PC-3 (cell line): ENCODE data around the gene MAST3. TPM values are rescaled to one million over a fixed set of nuclear protein-coding genes. Genes with fewer than 3 reads are reported as not detected.

Experiments
- ATAC-seq: fragments of 200-7000 bp; cut with Tn5 transposase; 2 replicates; pipeline ENCODE4 v1.9.1; 2020; ENCODE audit warnings: mild to moderate bottlenecking, moderate library complexity
- BruUV-seq: library from RNA; stranded (reverse); fragments of 400-500 nt; replicated peaks from 2 replicates; lab custom pipeline; 2021; lab: Mats Ljungman, UMichigan
- CTCF ChIA-PET: fragments of 300-600 bp; sonication (Branson Sonifier 250); formaldehyde crosslinking; loops from one replicate; lab custom pipeline; 2022; ENCODE audit warnings: antibody characterized with exemption; lab: Charles Lee
- POLR2A ChIA-PET: fragments of 300-600 bp; sonication (Branson Sonifier 250); formaldehyde crosslinking; loops from one replicate; lab custom pipeline; 2022; ENCODE audit warnings: antibody characterized with exemption; ENCODE audit not compliant: unreplicated experiment; lab: Charles Lee
- DNase-seq: peaks from one replicate; pipeline ENCODE4 v3.0.0-alpha.2; 2015
- H2AFZ ChIP-seq: fragments of 300-600 bp; sonication (generic); 2 replicates; pipeline ENCODE4 v1.6.0; 2016; ENCODE audit warnings: antibody characterized with exemption, low read length
- H3F3A ChIP-seq: fragments of 300-600 bp; sonication (generic); one replicate; pipeline ENCODE4 v1.6.0; 2017; ENCODE audit warnings: antibody characterized with exemption, low read length, control low read depth, mild to moderate bottlenecking; ENCODE audit not compliant: unreplicated experiment
- H3K27ac ChIP-seq: fragments of 300-600 bp; sonication (generic); 2 replicates; pipeline ENCODE4 v1.5.1; 2016; ENCODE audit warnings: mild to moderate bottlenecking, low read length
- H3K27me3 ChIP-seq: fragments of 300-600 bp; sonication (generic); 2 replicates; pipeline ENCODE4 v1.6.1; 2016; ENCODE audit warnings: low read length, mixed read lengths
- H3K36me3 ChIP-seq: fragments of 300-600 bp; sonication (generic); 2 replicates; pipeline ENCODE4 v1.6.1; 2016; ENCODE audit warnings: low read depth, mixed run types, low read length, mixed read lengths
- H3K4me1 ChIP-seq: fragments of 300-600 bp; sonication (generic); 2 replicates; pipeline ENCODE4 v1.5.1; 2016; ENCODE audit warnings: low read length; ENCODE audit not compliant: insufficient read depth
- H3K4me2 ChIP-seq: fragments of 300-600 bp; sonication (generic); 2 replicates; pipeline ENCODE4 v1.6.0; 2016; ENCODE audit warnings: low read length
- H3K4me3 ChIP-seq: fragments of 300-600 bp; sonication (generic); 2 replicates; pipeline ENCODE4 v1.5.1; 2016; ENCODE audit warnings: mild to moderate bottlenecking, low read length, mixed read lengths
- H3K79me2 ChIP-seq: fragments of 300-600 bp; sonication (generic); 2 replicates; pipeline ENCODE4 v1.6.1; 2017; ENCODE audit warnings: low read length, mixed read lengths
- H3K9ac ChIP-seq: fragments of 300-600 bp; sonication (generic); 2 replicates; pipeline ENCODE4 v1.6.0; 2016; ENCODE audit warnings: mild to moderate bottlenecking, low read length
- H3K9me2 ChIP-seq: fragments of 300-600 bp; sonication (generic); replicated peaks from 2 replicates; pipeline ENCODE4 v1.6.1; 2016; ENCODE audit warnings: mixed run types, low read length, mixed read lengths
- H3K9me3 ChIP-seq: fragments of 300-600 bp; sonication (generic); 2 replicates; pipeline ENCODE4 v1.6.1; 2016; ENCODE audit warnings: low read length, mixed read lengths
- H4K20me1 ChIP-seq: fragments of 300-600 bp; sonication (generic); 2 replicates; pipeline ENCODE4 v1.6.1; 2016; ENCODE audit warnings: low read length, mixed read lengths
- EZH2 ChIP-seq: fragments of 300-600 bp; sonication (generic); IDR thresholded peaks from one replicate; pipeline ENCODE4 v1.6.1; 2017; ENCODE audit warnings: antibody characterized with exemption, mild to moderate bottlenecking, low read length; ENCODE audit not compliant: unreplicated experiment
- EZH2phosphoT487 ChIP-seq: fragments of 300-600 bp; sonication (generic); IDR thresholded peaks from 2 replicates; pipeline ENCODE4 v1.6.1; 2018; ENCODE audit warnings: mild to moderate bottlenecking, antibody characterized with exemption, low read length, borderline replicate concordance
- intact Hi-C: fragments of 100-400 bp; cut with micrococcal nuclease; formaldehyde crosslinking; loops from 2 replicates; pipeline ENCODE4 v1.9.0; 2023
- total RNA-seq: library from RNA; depleted of rRNA; stranded (reverse); fragments of >200 nt; gene quantifications from 2 replicates; pipeline ENCODE4 v1.2.3, GENCODE V29; 2014
- TF ChIP-seq, protein P1 (sequence below): fragments of 300-600 bp; sonication (generic); conservative IDR thresholded peaks from 2 replicates; pipeline ENCODE4 v1.5.1; 2017; ENCODE audit warnings: antibody characterized with exemption, low read depth, mild to moderate bottlenecking, low read length

The MAST3 gene
- total RNA-seq, 1 experiment from 2014 or later: 8.1 TPM

DNA sequence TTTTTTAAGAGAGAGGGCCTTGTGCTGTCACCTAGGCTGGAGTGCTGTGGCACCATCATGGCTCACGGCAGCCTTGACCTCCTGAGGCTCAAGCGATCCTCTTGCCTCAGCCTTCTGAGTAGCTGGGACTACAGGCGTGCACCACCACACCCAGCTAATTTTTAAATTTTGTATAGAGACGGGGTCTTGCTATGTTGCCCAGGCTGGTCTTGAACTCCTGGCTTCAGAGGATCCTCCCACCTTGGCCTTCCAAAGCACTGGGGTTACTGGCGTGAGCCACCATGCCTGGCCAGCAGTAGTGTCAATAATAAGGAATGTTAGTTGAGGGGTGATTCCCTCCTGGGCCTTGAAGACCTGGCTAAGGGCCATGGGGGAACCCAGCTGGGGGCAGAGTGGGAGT, 23.6 kb downstream of the MAST3 start:
- Histone ChIP-seq H2AFZ (no peak overlapping the region), H3K4me2 (no peak overlapping the region), H3F3A (no peaks in the 10 kb centered on the region), H3K9me3 (no peaks in the 10 kb centered on the region), H3K4me1 (peaks cover 16% of the 10 kb centered on the region), H4K20me1 (no peaks in the 10 kb centered on the region), H3K9ac (no peak overlapping the region), H3K36me3 (no peaks in the 10 kb centered on the region), H3K27me3 (no peaks in the 10 kb centered on the region), H3K9me2 (no peaks in the 10 kb centered on the region), H3K79me2 (peaks cover 11% of the 10 kb centered on the region; the same call in 1 of the 2 replicates), H3K4me3 (no peak overlapping the region), H3K27ac (no peak overlapping the region)
- POLR2A ChIA-PET: no interaction called here
- DNase-seq (no peak), ATAC-seq (no peak)
- CTCF ChIA-PET: no interaction called here
- intact Hi-C loops: no loop called here
- BruUV-seq: no TSS peak
- TF ChIP-seq EZH2 (no peak), EZH2phosphoT487 (no peak)
- TF ChIP-seq, protein P1, sequence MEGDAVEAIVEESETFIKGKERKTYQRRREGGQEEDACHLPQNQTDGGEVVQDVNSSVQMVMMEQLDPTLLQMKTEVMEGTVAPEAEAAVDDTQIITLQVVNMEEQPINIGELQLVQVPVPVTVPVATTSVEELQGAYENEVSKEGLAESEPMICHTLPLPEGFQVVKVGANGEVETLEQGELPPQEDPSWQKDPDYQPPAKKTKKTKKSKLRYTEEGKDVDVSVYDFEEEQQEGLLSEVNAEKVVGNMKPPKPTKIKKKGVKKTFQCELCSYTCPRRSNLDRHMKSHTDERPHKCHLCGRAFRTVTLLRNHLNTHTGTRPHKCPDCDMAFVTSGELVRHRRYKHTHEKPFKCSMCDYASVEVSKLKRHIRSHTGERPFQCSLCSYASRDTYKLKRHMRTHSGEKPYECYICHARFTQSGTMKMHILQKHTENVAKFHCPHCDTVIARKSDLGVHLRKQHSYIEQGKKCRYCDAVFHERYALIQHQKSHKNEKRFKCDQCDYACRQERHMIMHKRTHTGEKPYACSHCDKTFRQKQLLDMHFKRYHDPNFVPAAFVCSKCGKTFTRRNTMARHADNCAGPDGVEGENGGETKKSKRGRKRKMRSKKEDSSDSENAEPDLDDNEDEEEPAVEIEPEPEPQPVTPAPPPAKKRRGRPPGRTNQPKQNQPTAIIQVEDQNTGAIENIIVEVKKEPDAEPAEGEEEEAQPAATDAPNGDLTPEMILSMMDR: no peak

DNA sequence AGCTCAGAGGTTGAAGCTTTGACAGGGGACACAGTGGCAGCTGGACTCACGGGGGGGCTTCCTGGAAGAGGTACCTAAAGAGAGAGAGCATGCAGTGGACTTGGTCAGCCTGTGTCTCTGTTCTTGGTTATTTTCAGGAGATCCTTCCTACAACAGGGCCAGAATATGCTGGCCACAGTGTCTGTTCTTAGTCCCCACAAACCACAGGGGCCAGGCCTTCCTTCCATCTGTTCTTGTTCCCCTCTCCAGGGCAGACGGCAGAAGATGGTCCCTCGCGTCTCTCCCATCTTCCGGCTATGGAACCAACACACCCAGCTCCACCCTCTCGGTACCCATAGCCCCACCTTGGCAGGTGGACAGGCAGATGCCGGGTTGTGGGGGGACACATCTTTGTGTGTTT, 24.8 kb downstream of the MAST3 start:
- Histone ChIP-seq H3K4me2 (no peak overlapping the region), H3K27ac (no peak overlapping the region), H3K4me3 (no peak overlapping the region), H3K4me1 (peaks cover 13% of the 10 kb centered on the region), H2AFZ (no peak overlapping the region), H3F3A (no peaks in the 10 kb centered on the region), H3K9me3 (no peaks in the 10 kb centered on the region), H3K27me3 (no peaks in the 10 kb centered on the region), H3K9ac (no peak overlapping the region), H3K36me3 (no peaks in the 10 kb centered on the region), H3K79me2 (peaks cover 11% of the 10 kb centered on the region; the same call in 1 of the 2 replicates), H4K20me1 (no peaks in the 10 kb centered on the region), H3K9me2 (no peaks in the 10 kb centered on the region)
- BruUV-seq: no TSS peak
- DNase-seq (no peak), ATAC-seq (no peak)
- POLR2A ChIA-PET: no interaction called here
- TF ChIP-seq EZH2phosphoT487 (no peak), EZH2 (no peak)
- TF ChIP-seq, protein P1: no peak
- intact Hi-C loops: no loop called here
- CTCF ChIA-PET: no interaction called here

DNA sequence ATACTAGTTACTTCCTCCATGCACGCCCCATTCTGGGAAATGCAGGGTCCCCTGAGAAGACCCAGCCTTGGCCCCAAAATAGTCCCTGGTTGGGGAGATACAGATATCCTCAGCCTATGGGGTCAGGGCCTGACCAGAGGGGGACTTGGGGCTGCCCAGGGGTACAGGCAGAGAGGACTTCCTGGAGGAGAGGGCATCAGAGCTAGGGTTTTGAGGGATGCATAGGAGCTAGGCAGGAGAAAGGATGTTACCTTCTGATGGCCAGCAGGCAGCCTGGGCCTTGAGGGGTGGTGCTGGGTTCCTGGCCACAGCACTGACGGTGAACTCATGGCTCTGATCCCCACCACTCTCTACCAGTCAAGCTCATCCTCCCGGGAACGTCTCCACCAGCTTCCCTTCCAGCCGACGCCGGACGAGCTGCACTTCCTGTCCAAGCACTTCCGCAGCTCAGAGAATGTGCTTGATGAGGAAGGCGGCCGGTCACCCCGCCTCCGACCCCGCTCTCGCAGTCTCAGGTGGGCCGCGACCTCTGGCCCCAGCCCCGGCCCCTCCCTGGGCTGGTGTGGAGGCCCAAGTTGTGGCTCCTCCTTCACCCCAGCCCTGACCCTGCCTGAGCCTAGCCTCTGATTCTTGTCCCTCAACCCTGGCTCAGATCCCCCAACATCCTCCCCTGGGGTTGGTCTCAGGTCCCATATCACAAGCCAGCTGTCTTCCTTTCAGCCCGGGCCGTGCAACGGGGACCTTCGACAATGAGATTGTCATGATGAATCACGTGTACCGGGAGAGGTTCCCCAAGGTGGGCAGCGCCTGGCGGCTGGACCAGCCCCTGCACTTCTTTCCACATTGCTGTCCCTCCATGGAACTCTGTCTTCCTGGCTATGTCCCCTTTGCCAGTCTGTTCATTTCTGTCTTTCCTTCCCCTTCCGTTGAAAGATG, 25.6 kb downstream of the MAST3 start:
- no peaks in the 10 kb centered on the region for H4K20me1 ChIP-seq
- ChIA-PET CTCF (no interaction called here), POLR2A (no interaction called here)
- intact Hi-C loops: no loop called here
- no peaks in the 10 kb centered on the region for H3K9me2 ChIP-seq
- H3F3A ChIP-seq: no peaks in the 10 kb centered on the region
- H2AFZ ChIP-seq: no peak overlapping the region
- H3K4me2 ChIP-seq: no peak overlapping the region
- DNase-seq (no peak), ATAC-seq (no peak)
- H3K27me3 ChIP-seq: no peaks in the 10 kb centered on the region
- H3K4me3 ChIP-seq: no peak overlapping the region
- BruUV-seq: no TSS peak
- H3K4me1 ChIP-seq: peaks cover 10% of the 10 kb centered on the region
- H3K36me3 ChIP-seq: no peaks in the 10 kb centered on the region
- H3K9me3 ChIP-seq: no peaks in the 10 kb centered on the region
- H3K9ac ChIP-seq: no peak overlapping the region
- TF ChIP-seq, protein P1: no peak
- TF ChIP-seq EZH2 (no peak), EZH2phosphoT487 (no peak)
- H3K27ac ChIP-seq: no peak overlapping the region
- peaks cover 10% of the 10 kb centered on the region; the same call in 1 of the 2 replicates for H3K79me2 ChIP-seq
